ENCODE data around the gene PATJ.

GRCh38 chr1:61962631-61963030 is 220.4 kb downstream of the PATJ start:
- TF ChIP-seq CTCF (IDR thresholded peaks at IDR 0.05; ENCODE audit: insufficient read depth, low read length, poor library complexity, severe bottlenecking) = no peak
- no peak for TF ChIP-seq EZH2phosphoT487 (conservative IDR thresholded peaks at IDR 0.05; ENCODE audit: low read length)

All from SU-DHL-6 (cell line).